HG03025 (cell line): ENCODE results near the gene HAGHL.
"Not testable (repeated sequence)": the region's sequence is repeated elsewhere in the genome, so short reads cannot be mapped to it uniquely, and the experiment has no call there.

ENCODE experiments used
- ATAC-seq: cut with Tn5 transposase; IDR thresholded peaks from one replicate; pipeline ENCODE4 v1.9.1; 2021; ENCODE audit warnings: mild to moderate bottlenecking, moderate library complexity; ENCODE audit not compliant: unreplicated experiment, low FRiP score

The HAGHL gene

DNA sequence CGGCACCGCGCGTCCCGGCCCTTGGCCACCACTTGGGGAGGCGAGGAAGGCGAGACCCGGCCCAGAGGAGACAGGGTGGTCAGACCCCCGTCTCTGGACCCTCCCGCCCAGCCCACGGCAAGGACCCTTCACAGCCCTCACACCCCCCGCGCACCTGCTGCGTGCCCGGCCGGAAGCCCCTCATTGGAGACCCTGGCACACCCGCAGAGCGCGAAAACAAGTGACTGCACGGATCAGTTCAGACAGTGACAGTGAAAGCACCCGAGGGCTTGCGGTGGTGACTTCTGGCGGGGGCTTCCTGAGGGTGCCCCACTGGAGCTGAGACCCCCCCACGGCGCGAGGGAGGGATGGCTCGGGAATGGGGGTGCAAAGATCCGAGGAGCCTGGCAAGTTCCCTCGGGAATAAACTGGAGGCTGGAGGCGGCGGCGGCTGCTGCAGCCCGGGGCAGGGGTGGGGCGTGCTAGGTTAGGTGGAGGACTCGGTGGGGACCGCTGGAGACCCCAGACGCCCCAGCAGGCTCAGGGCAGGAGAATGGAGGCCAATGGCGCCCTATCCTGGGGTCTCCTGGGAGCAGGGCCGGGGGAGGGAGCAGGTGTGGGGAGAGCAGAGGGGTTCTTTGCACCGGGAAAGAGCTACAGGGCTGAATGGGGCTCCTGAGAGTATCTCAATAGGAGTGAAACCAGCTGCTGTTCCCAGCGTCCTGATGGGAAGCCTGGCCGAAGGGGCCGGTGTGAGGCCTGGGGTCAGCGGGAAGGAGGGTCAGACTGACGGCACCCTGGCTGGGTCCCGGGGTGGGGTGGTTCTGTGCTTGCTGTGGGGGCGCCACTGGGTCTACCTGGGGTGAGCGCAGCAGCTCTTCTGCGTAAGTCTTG, 20.5 kb upstream of the HAGHL start:
- ATAC-seq: no peak

DNA sequence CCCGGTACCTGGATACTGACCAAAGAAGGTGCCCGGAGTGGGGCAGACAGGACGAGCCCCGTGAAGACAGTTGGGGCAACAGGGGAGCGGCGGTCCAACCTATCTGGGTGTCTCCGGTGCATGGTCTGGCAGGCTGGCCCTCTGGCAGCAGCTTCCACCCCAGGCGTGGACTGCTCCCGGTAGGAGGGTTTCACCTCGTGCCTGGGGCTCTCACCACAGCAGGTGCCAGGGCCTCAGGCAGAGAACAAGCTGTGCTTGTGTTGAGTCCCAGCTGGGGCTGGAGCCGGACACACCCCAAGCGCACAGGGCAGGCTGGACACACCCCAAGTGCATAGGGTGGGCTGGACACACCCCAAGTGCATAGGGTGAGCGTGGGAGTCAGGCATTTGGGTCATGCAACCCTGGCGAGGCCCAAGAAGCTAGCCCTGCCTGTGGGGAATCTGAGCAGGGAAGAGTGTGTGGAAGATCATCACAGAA, 19.8 kb upstream of the HAGHL start:
- no peak for ATAC-seq

DNA sequence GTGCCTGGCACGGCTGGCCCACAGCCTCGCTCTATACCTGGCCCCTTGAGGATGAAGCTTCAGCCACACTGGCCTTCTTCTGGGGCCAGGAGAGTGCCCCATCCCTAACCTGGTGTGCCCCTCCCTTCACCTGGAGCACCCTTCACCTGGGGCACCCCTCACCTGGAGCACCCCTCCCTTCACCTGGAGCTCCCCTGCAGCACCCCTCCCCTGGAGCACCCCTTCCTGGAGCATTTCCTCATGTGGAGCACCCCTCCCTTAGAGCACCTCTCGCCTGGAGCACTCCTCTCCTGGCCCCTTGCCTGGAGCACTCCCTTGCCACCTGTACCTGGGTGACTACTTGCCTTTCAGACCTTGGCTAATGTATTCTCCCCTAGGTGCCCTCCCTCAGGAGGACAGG, 18.9 kb upstream of the HAGHL start:
- no peak for ATAC-seq

GRCh38 chr16:708959-709358, 17.9 kb upstream of the HAGHL start:
- ATAC-seq: no peak

DNA sequence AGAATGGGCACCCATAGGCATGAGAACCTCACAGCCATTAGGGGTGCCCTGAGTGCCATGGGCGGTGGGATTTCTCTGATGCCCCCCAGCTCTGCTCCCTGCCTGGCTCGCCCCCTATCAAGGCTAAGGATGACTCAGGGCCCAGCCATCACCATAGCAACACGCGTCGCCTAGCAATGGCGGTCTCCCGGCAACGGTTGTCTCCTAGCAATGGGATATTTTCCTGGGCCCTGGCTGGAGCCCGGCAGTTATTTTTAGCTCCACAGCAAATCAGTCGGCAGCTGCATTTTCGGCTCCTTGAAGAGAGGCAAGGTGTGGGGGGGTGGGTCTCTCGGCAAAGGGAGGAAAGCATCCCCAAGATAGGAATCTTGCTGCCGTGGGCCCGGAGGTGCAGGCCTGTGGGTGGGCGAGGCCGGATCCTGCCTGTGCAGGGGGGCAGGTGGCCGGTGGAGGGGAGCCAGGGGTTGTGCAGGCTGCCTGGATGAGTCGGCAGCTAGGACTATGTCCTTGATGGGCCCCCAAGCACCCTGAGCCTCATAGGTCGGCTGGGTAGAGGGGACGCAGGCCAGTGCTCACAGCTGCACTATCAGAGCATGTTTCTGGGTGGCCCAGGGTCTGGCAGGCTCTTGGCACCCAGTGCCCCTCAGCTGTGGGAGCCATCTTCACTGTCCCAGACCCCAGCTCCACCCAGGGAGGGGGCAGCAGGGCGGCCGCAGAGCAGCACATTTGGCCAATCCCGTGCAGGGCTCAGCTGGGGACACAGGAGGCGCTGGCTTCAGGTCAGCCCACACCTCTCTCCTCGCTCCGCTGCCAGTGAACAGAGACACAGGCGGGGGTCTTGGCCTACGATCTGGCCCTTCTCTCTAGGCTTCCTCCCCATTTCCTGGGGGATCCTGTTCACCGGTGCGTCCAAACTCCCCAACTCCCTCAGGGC, 17.1 kb upstream of the HAGHL start:
- no peak for ATAC-seq

- ATAC-seq: no peak
These were observed 16.3 kb upstream of the HAGHL start for GRCh38 chr16:710500-711075.

DNA sequence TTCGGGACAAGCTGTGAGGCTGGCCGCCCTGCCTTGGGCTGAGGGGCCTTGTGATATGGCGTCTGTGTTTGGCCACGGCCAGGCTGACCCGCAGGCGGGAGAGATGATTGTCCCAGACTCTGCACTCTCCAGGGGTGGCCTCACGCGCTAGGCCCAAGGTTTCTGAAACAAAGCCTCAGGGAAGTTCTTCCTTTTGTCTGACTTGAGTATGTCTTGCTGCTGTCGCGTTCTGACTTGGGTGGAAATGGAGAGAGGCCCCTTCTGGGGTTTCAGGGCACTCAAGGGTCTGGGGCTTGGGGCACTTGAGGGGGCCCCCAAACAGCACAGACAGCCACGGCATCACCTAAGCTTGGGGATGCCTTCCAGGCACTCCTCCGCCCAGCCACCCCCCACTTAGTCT, 15.8 kb upstream of the HAGHL start:
- ATAC-seq: no peak

- ATAC-seq: no peak
These were observed 15.2 kb upstream of the HAGHL start for GRCh38 chr16:711548-712320.

DNA sequence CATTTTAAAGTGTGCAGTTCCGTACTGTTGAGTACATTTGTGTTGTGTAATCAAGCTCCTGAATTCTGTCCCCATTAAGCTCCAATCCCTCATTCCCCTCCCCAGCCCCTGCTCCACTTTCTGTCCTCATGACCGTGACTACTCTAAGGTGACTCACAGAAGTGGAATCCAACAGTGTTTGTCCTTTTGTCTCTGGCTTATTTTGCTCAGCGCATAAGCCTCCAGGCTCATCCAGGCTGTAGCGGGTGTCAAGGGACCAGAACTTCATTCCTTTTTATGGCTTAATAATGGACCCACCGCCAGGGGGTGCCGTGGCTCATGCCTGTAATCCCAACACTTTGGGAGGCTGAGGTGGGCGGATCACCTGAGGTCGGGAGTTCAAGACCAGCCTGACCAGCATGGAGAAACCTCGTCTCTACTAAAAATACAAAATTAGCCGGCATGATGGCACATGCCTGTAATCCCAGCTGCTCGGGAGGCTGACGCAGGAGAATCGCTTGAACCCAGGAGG, 14.1 kb upstream of the HAGHL start:
- not testable (repeated sequence) for ATAC-seq

GRCh38 chr16:714079-714478, 12.8 kb upstream of the HAGHL start:
- ATAC-seq: no peak

DNA sequence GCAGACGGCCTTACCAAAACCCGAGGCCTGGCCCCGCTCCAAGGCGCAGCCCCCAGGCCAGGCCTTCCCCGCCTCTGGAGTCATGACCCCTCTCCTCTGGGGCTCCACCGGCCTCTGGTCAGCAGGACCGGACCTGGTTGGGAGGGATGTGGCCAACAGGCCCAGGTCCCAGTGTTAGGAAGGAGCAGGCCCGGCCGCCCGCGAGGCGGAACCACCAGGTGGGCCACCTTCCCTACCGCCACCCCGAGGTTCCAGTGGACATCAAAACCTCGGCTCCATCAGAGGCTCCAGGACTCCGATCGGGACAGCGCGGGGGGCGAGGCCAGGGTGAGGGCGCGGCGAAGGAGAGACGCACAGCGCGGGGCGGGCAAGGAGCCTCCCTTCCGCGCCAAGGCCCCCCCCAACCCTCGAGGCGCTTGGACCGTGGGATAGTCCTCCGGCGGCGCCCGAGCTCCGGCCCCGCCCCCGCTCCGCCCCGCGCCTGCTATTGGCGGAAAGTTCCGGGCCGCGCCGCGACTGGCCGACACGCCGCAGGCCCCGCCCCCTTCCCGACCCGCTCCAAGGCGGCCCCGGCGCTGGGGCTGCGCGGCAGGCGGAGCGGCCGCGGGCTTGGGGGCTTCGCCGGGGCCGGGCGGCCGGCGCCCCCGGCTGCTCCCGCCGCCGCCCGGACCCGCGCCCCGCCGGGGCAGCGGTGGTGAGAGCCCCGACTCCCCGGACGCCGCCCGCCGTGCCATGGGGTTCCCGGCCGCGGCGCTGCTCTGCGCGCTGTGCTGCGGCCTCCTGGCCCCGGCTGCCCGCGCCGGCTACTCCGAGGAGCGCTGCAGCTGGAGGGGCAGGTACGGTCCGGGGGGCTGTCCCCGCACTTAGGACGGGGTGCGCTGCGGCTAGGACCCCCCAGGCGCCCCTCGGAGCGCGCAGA, 12.1 kb upstream of the HAGHL start, which contains the start of gene METRN:
METRN (plus strand) TSS at position 561 of the 919 bp plus-strand sequence; CDS start at position 733, 172 bp downstream.
- ATAC-seq: peak; percentile 47

GRCh38 chr16:715477-716199, 11.3 kb upstream of the HAGHL start:
- no peak for ATAC-seq

- no peak for ATAC-seq
These were observed 10.7 kb upstream of the HAGHL start for GRCh38 chr16:716200-716568.

GRCh38 chr16:716768-717325, 10.1 kb upstream of the HAGHL start:
- no peak for ATAC-seq

- no peak for ATAC-seq
These were observed 9.3 kb upstream of the HAGHL start for GRCh38 chr16:717450-718245.

DNA sequence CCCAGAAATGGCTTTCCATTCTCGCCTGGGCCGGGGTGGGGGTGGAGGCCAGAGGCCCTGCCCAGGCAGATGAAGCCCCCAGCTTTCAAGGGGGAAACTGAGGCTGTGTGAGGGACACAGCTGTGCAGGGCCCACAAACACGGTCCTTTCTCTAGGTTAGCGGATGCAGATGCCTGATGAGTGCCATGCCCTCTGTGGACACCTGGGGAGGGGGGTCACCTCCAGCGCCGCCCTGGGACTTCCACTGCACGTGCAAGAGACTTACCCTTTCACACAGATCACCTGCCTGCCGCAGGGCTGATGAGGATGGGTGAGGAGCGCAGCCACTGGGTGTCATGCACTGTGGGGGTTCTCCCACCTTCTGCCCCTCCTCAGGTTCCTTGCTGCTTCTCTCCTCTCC, 8.5 kb upstream of the HAGHL start:
- ATAC-seq: no peak

DNA sequence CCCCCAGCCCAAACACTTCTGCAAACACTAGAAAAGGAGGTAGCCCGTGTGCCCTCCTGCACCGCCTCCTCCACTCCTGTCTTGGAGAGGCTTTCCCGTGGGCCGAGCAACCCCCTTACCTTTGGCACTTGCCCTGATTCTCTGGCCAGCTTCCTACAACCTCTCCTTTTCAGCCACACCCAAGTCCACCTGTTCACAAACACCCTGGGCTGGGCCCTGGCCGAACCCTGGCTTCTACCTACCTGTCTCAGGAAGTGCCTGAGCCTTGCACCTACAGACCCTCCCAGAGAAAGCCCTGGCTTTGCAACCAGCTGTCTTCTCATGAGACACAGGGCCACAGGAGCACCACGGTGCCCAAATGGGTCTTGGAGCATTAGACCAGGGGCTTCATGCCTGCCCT, 8.0 kb upstream of the HAGHL start:
- ATAC-seq: no peak
